Transverse colon (tissue), 4 donors: ENCODE measurements around the gene IL17REL. TPM values are rescaled to one million over a fixed set of nuclear protein-coding genes. Genes with fewer than 3 reads are reported as not detected.

Experiments used
- DNase-seq: peaks from one replicate; pipeline ENCODE4 v3.0.0-alpha.2; 2019
- H3K27ac ChIP-seq, 4 donors: fragments of 200-600 bp; sonication (generic); 2 replicates each; pipeline ENCODE4 v1.5.1; 2016 to 2018; ENCODE audit warnings: inconsistent platforms in 4 of 4
- H3K27me3 ChIP-seq: fragments of 200-600 bp; sonication (generic); 2 replicates; pipeline ENCODE4 v1.5.1; 2017; ENCODE audit warnings: inconsistent platforms
- H3K36me3 ChIP-seq, 4 donors: fragments of 200-600 bp; sonication (generic); 2 replicates each; pipeline ENCODE4 v1.5.1; 2017 to 2019; ENCODE audit warnings: inconsistent platforms in 4 of 4
- H3K4me1 ChIP-seq, 4 donors: fragments of 200-600 bp; sonication (generic); 2 replicates each; pipeline ENCODE4 v1.5.1; 2017 to 2020; ENCODE audit warnings: inconsistent platforms in 4 of 4
- H3K4me3 ChIP-seq, 4 donors: fragments of 200-600 bp; sonication (generic); 1 replicate in 1 of 4; 2 replicates in 3 of 4; pipeline versions ENCODE4 v1.5.1 to v1.6.1; 2017 to 2019; ENCODE audit warnings: inconsistent platforms in 4 of 4
- H3K9me3 ChIP-seq, 2 donors: fragments of 200-600 bp; sonication (generic); 2 replicates each; pipeline ENCODE4 v1.5.1; 2017 to 2019; ENCODE audit warnings: inconsistent platforms in 2 of 2
- CTCF ChIP-seq, 5 experiments: fragments of 200-600 bp in 3 of 5; fragments of 450-650 bp in 2 of 5; sonication (generic) in 3 of 5; IDR thresholded peaks; 1 replicate in 2 of 5; 2 replicates in 3 of 5; pipeline ENCODE4 v1.5.1; 2016 to 2017; ENCODE audit warnings: antibody characterized with exemption in 5 of 5, inconsistent platforms in 3 of 5, mild to moderate bottlenecking in 2 of 5, moderate library complexity in 1 of 5
- EP300 ChIP-seq: sonication (generic); formaldehyde crosslinking; IDR thresholded peaks from one replicate; pipeline ENCODE4 v1.6.1; 2017; ENCODE audit warnings: antibody characterized with exemption, low read depth
- POLR2A ChIP-seq: fragments of 450-650 bp; IDR thresholded peaks from one replicate; pipeline ENCODE4 v1.6.1; 2016; ENCODE audit warnings: antibody characterized with exemption, mild to moderate bottlenecking, moderate library complexity
- POLR2AphosphoS5 ChIP-seq, 3 donors: sonication (generic); formaldehyde crosslinking; IDR thresholded peaks; one replicate each; pipeline ENCODE4 v1.6.1; 2016; ENCODE audit warnings: antibody characterized with exemption in 3 of 3
- WGBS, 2 donors: methylation state at CpG; one replicate each; pipeline ENCODE4 v1.1.5; 2018; ENCODE audit warnings: low coverage in 1 of 2; 5-methylcytosine and 5-hydroxymethylcytosine counted together
- in situ Hi-C, 4 donors: fragments of 200-750 bp; cut with MboI; loops; one replicate each; pipeline versions ENCODE4 v1.15.0 to v1.15.1; 2017; ENCODE audit warnings: low sequenced_read_pairs in 3 of 4, low pct_ligation_motif_present in 1 of 4, low pct_unique_long_range_greater_than_20kb in 1 of 4
- intact Hi-C: fragments of 100-400 bp; cut with DNase I; formaldehyde crosslinking; loops from one replicate; pipeline ENCODE4 v1.15.1; 2023; ENCODE audit warnings: low total_unique reads
- total RNA-seq, 4 donors: library from RNA; depleted of rRNA; stranded (reverse); fragments of >200 nt; gene quantifications; one replicate each; pipeline ENCODE4 v1.1.0, GENCODE V29; 2016

The IL17REL gene
- total RNA-seq, 4 donors from 2014 or later, result 0.32 to 2.2 (median 1.3) TPM

GRCh38 chr22:50032941-50033601 lies 20.5 kb upstream of the IL17REL start:
- Histone ChIP-seq H3K27me3 (peaks cover 31% of the 10 kb centered on the region), H3K27ac (no peak overlapping the region), H3K9me3 (no peaks in the 10 kb centered on the region), H3K4me1 (peaks cover 0 to 9% (median 7%) of the 10 kb centered on the region in 4 donors), H3K4me3 (no peak overlapping the region), H3K36me3 (no peaks in the 10 kb centered on the region)
- intact Hi-C loops (loop anchor here (10.0 kb wide), 1 partner anchor 258 kb away; no protein-coding TSS in a partner anchor), in situ Hi-C loops (loop anchor here (5.0 to 25.0 kb wide), 3 partner anchors 101 to 271 kb away; no protein-coding TSS in a partner anchor)
- 85% methylated on average over 23 of the region's 23 CpGs; no CpG with 5 or more reads in 1 of the 2 donors for WGBS, 2 donors
- DNase-seq, result no peak
- TF ChIP-seq POLR2A (no peak), EP300 (no peak), POLR2AphosphoS5 (IDR thresholded peaks at IDR 0.05) (no peak)

DNA sequence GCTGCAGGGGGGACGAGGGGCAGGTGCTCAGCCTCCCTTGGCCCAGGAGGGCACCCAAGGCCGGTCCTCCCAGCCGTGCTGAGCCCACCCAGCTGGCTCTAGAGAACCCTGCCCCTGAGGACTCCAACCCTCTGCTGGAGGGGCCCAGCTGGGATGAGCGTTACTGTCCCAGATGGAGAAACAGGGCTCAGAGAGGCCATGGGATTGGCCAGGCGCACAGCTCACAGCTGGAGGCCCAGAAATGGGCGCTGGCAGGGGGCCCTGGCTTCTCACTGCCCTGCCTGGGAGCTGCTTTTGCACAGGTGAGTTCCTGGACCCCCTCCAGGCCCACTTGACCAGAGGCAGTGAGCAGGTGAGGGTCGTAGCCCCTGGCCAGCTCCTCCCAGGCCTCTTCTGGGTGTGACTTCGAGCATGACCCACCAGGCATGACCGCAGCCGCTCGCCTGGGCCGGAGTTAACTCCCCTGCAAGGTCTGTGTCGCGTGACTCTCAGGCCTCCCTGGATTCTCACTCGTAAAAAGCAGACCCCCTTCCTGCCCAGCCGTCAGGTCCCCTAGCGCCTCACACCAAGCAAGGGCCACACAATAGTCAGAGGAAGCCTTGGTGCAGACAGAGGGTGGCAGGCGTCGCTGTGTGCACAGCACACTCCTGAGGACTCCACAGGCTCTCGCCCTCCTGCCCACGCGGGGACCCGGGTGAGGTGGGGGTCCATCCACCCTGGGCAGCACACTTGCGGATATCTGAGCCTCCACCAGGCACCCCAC lies 19.7 kb upstream of the IL17REL start:
- 74% methylated on average over 22 of the region's 24 CpGs; no CpG with 5 or more reads in 1 of the 2 donors for WGBS, 2 donors
- no peak for DNase-seq
- intact Hi-C loops, result loop anchor here (10.0 kb wide), 1 partner anchor 257 kb away; no protein-coding TSS in a partner anchor

DNA sequence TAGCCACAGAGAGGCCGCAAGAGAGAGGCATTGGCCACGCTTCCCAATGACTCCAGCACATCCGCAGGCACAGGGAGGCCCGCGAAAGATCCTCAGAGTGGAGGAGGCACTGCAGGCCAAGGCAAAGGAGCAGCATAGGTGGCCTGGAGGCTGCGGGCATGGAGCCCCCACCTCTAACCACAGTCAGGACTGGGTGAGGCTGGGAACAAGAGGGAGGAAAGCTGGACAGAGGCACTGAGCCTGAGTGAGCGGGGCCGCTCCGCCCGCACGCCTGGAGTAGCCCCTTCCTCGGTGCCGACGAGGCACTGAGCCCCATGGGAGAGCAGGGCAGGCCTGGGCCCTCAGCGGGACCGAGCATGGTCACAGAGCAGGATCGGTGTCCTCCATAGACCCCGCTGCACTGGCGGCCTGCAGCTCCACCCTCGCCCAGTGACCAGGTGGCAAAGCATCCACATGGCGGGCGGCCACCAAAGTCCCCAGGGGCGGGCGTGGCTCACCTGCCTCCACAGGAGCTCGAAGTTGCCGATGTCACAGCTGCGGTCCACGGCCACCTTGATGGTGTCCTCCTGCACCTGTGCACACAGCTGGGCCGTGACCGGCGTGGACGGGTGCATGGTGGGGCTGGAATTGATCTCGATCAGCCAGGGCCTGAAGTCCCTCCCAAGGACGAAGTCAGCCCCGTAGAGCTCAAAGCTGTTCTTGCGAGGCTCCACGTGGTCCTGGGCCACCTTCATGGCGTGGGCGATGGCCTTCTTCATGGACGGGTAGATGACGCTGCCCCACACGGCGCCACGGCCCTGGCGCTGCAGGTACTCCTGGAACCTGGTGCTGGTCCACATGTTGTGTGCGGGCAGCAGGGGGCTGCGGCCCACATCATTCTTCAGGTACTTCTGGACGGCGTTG lies 18.9 kb upstream of the IL17REL start:
- H3K4me1 ChIP-seq, result peaks cover 0 to 9% (median 7%) of the 10 kb centered on the region in 4 donors
- no peak for DNase-seq
- H3K9me3 ChIP-seq, result no peaks in the 10 kb centered on the region
- in situ Hi-C loops, result loop anchor here (5.0 to 25.0 kb wide), 3 partner anchors 99 to 269 kb away; no protein-coding TSS in a partner anchor
- H3K27ac ChIP-seq, result no peak overlapping the region
- no peak overlapping the region for H3K4me3 ChIP-seq
- H3K36me3 ChIP-seq, result no peaks in the 10 kb centered on the region
- TF ChIP-seq EP300 (no peak), POLR2A (no peak), POLR2AphosphoS5 (IDR thresholded peaks at IDR 0.05) (no peak), CTCF (IDR thresholded peaks at IDR 0.05) (no peak)
- 86% methylated on average over 48 of the region's 49 CpGs; no CpG with 5 or more reads in 1 of the 2 donors for WGBS, 2 donors
- intact Hi-C loops, result loop anchor here (2.0 to 10.0 kb wide), 2 partner anchors 103 to 257 kb away; no protein-coding TSS in a partner anchor
- peaks cover 46% of the 10 kb centered on the region for H3K27me3 ChIP-seq

More for the DNA sequence above, 19.7 kb upstream of the IL17REL start:
- Histone ChIP-seq H3K4me1 (peaks cover 0 to 9% (median 7%) of the 10 kb centered on the region in 4 donors), H3K4me3 (no peak overlapping the region), H3K9me3 (no peaks in the 10 kb centered on the region), H3K27ac (no peak overlapping the region), H3K27me3 (peaks cover 37% of the 10 kb centered on the region), H3K36me3 (no peaks in the 10 kb centered on the region)
- no peak for TF ChIP-seq EP300
- TF ChIP-seq CTCF (IDR thresholded peaks at IDR 0.05), result no peak
- TF ChIP-seq POLR2AphosphoS5 (IDR thresholded peaks at IDR 0.05), result no peak
- no peak for TF ChIP-seq POLR2A
- in situ Hi-C loops, result loop anchor here (5.0 to 25.0 kb wide), 3 partner anchors 100 to 270 kb away; no protein-coding TSS in a partner anchor
